GM12878 (cell line): ENCODE measurements around the gene LRRC23. TPM values are rescaled to one million over a fixed set of nuclear protein-coding genes. Genes with fewer than 3 reads are reported as not detected.
"Not testable (repeated sequence)": the region's sequence is repeated elsewhere in the genome, so short reads cannot be mapped to it uniquely, and the experiment has no call there.

Source experiments
- ATAC-seq: fragments of 200-7000 bp; cut with Tn5 transposase; 3 replicates; pipeline ENCODE4 v1.9.1; 2020; ENCODE audit warnings: mild to moderate bottlenecking, moderate library complexity
- BruUV-seq: library from RNA; stranded (reverse); fragments of 400-500 nt; replicated peaks from 2 replicates; lab custom pipeline; 2021; lab: Mats Ljungman, UMichigan
- CTCF ChIA-PET: fragments of 300-600 bp; sonication (Branson Sonifier 250); formaldehyde crosslinking; extraction: SDS; loops from one replicate; lab custom pipeline; 2021; ENCODE audit warnings: inconsistent platforms; lab: Yijun Ruan, JAX
- POLR2A ChIA-PET: fragments of 350-600 bp; formaldehyde crosslinking; extraction: SDS; loops from one replicate; lab custom pipeline; 2021; ENCODE audit warnings: inconsistent platforms; lab: Charles Lee
- RAD21 ChIA-PET: fragments of 300-600 bp; sonication (Branson Sonifier 250); formaldehyde crosslinking; loops from one replicate; lab custom pipeline; 2023; ENCODE audit warnings: antibody characterized with exemption; ENCODE audit not compliant: unreplicated experiment; lab: Charles Lee
- SMC1A ChIA-PET: fragments of 300-600 bp; sonication (Branson Sonifier 250); formaldehyde crosslinking; loops from one replicate; lab custom pipeline; 2023; ENCODE audit not compliant: unreplicated experiment, uncharacterized antibody; lab: Charles Lee
- DNase-seq: peaks from one replicate; pipeline ENCODE4 v3.0.0-alpha.2; 2011; ENCODE audit warnings: low read depth, low spot score
- FAIRE-seq: peaks from 3 replicates; lab custom pipeline; 2011; peaks lifted over from hg19 to GRCh38; lab: Jason Lieb, UNC
- H2AFZ ChIP-seq: 2 replicates; pipeline ENCODE4 v1.6.0; 2011; ENCODE audit warnings: low read depth, low read length, control low read depth; ENCODE audit not compliant: control insufficient read depth
- H3K27ac ChIP-seq: 2 replicates; pipeline ENCODE4 v1.5.1; 2011; ENCODE audit warnings: control low read depth; ENCODE audit not compliant: control insufficient read depth, insufficient read depth
- H3K27me3 ChIP-seq, 2 experiments: replicated peaks in 1 of 2; 2 replicates each; pipeline versions ENCODE4 v1.6.0 to v1.6.1; 2011; ENCODE audit warnings: low read length in 1 of 2; ENCODE audit not compliant: control insufficient read depth in 2 of 2, insufficient read depth in 2 of 2
- H3K36me3 ChIP-seq, 2 experiments: 2 replicates each; pipeline ENCODE4 v1.5.1; 2011; ENCODE audit warnings: low read length in 1 of 2; ENCODE audit not compliant: control insufficient read depth in 2 of 2, insufficient read depth in 2 of 2
- H3K4me1 ChIP-seq: 2 replicates; pipeline ENCODE4 v1.6.1; 2011; ENCODE audit warnings: mild to moderate bottlenecking, low read length, moderate library complexity, mixed read lengths; ENCODE audit not compliant: control insufficient read depth, insufficient read depth
- H3K4me2 ChIP-seq: 2 replicates; pipeline ENCODE4 v1.6.0; 2011; ENCODE audit warnings: control low read depth; ENCODE audit not compliant: control insufficient read depth, insufficient read depth
- H3K4me3 ChIP-seq: fragments of 200-600 bp; sonication (generic); 2 replicates; pipeline ENCODE4 v1.5.1; 2016
- H3K79me2 ChIP-seq: 2 replicates; pipeline ENCODE4 v1.6.0; 2011; ENCODE audit warnings: low read length; ENCODE audit not compliant: control insufficient read depth, insufficient read depth
- H3K9ac ChIP-seq: 2 replicates; pipeline ENCODE4 v1.8.0; 2011; ENCODE audit warnings: low read length, control low read depth, mixed read lengths; ENCODE audit not compliant: control insufficient read depth, insufficient read depth
- H3K9me3 ChIP-seq: replicated peaks from 3 replicates; pipeline ENCODE4 v1.5.1; 2011; ENCODE audit warnings: mild to moderate bottlenecking, low read length; ENCODE audit not compliant: control insufficient read depth, insufficient read depth
- H4K20me1 ChIP-seq: 2 replicates; pipeline ENCODE4 v1.6.0; 2011; ENCODE audit not compliant: control insufficient read depth, insufficient read depth
- ATF7 ChIP-seq: fragments of 450-650 bp; IDR thresholded peaks from 2 replicates; pipeline ENCODE4 v1.6.1; 2016; ENCODE audit warnings: low read depth, mild to moderate bottlenecking
- BACH1 ChIP-seq: fragments of 450-650 bp; IDR thresholded peaks from 2 replicates; pipeline ENCODE4 v1.6.1; 2017; ENCODE audit warnings: mild to moderate bottlenecking, borderline replicate concordance
- CEBPB ChIP-seq, 2 experiments: fragments of 150-350 bp in 1 of 2; IDR thresholded peaks; 2 replicates each; pipeline ENCODE4 v1.6.1; 2012 to 2014; ENCODE audit warnings: low read depth in 2 of 2, low read length in 2 of 2, borderline replicate concordance in 1 of 2, inconsistent platforms in 1 of 2
- EP300 ChIP-seq, 2 experiments: fragments of 150-350 bp in 1 of 2; IDR thresholded peaks; 2 replicates each; pipeline ENCODE4 v1.6.1; 2011 to 2012; ENCODE audit warnings: low read depth in 2 of 2, low read length in 2 of 2, borderline replicate concordance in 1 of 2, improper control_type of control experiment in 1 of 2, inconsistent platforms in 1 of 2; ENCODE audit not compliant: control insufficient read depth in 1 of 2
- HSF1 ChIP-seq: fragments of 150-350 bp; IDR thresholded peaks from 2 replicates; pipeline ENCODE4 v1.6.1; 2014; ENCODE audit warnings: mild to moderate bottlenecking, low read depth, low read length
- IKZF1 ChIP-seq: fragments of 450-650 bp; conservative IDR thresholded peaks from 2 replicates; pipeline ENCODE4 v1.6.1; 2017; ENCODE audit warnings: antibody characterized with exemption, mild to moderate bottlenecking
- KLF5 ChIP-seq: fragments of 450-650 bp; IDR thresholded peaks from 2 replicates; pipeline ENCODE4 v1.6.1; 2014; ENCODE audit warnings: mild to moderate bottlenecking; ENCODE audit not compliant: partially characterized antibody
- RAD21 ChIP-seq: IDR thresholded peaks from 2 replicates; pipeline ENCODE4 v1.6.1; 2011; ENCODE audit warnings: mild to moderate bottlenecking, low read depth, low read length, moderate library complexity; ENCODE audit not compliant: insufficient read depth
- RELA ChIP-seq: fragments of 450-650 bp; IDR thresholded peaks from 2 replicates; pipeline ENCODE4 v1.8.0; 2014; ENCODE audit warnings: borderline replicate concordance; ENCODE audit not compliant: partially characterized antibody
- SIX5 ChIP-seq: IDR thresholded peaks from 2 replicates; pipeline ENCODE4 v1.6.1; 2011; ENCODE audit warnings: mild to moderate bottlenecking, low read depth, low read length, moderate library complexity; ENCODE audit not compliant: severe bottlenecking
- ZNF24 ChIP-seq: fragments of 450-650 bp; IDR thresholded peaks from 2 replicates; pipeline ENCODE4 v1.6.1; 2017; ENCODE audit warnings: antibody characterized with exemption, mild to moderate bottlenecking
- WGBS: methylation state at CpG from one replicate; pipeline ENCODE4 v1.1.6; 2016; ENCODE audit warnings: low lambda C conversion rate; ENCODE audit not compliant: insufficient replicate concordance, insufficient coverage; ENCODE audit errors: missing lambda C conversion rate; 5-methylcytosine and 5-hydroxymethylcytosine counted together
- in situ Hi-C: fragments of 300-500 bp; cut with MboI; formaldehyde crosslinking; loops from 9 replicates; pipeline ENCODE4 v1.14.3; 2018; ENCODE audit warnings: mixed read lengths
- intact Hi-C: fragments of 100-400 bp; cut with micrococcal nuclease; formaldehyde crosslinking; loops from one replicate; pipeline ENCODE4 v1.14.2; 2022; ENCODE audit not compliant: unreplicated experiment
- polyA plus RNA-seq, 11 experiments: library from polyadenylated mRNA; depleted of rRNA in 4 of 11; unstranded in 6 of 11; stranded (reverse) in 5 of 11; fragments of >200 nt; fragmentation: Nextera tagmentation in 4 of 11; fragmentation: Illumina TruSeq in 1 of 11; extraction: Ambion mirVana in 4 of 11; extraction: Trizol in 1 of 11; gene quantifications; 1 replicate in 1 of 11; 2 replicates in 10 of 11; pipeline versions ENCODE4 v1.2.1 to v1.2.3, GENCODE V29; 2011 to 2016; ENCODE audit warnings: inconsistent platforms in 2 of 11, missing spikeins in 2 of 11, low read depth in 1 of 11
- total RNA-seq, 4 experiments: library from RNA; depleted of rRNA in 3 of 4; stranded (reverse); fragments of >200 nt in 3 of 4; fragmentation: Illumina TruSeq in 1 of 4; extraction: Trizol in 1 of 4; gene quantifications; 2 replicates each; pipeline versions ENCODE4 v1.2.1 to v1.2.3, GENCODE V29; 2013 to 2021

LRRC23 gene
- total and polyA plus RNA-seq, 10 of the 15 experiments (the other 5 are each of a cell fraction or from before 2014, with no cell fraction given), result 1.4 to 6.9 (median 3.4) TPM

- in situ Hi-C loops, result no loop called here
- H3K4me2 ChIP-seq, result no peak overlapping the region
- H3K36me3 ChIP-seq, result peaks cover 28 to 33% of the 10 kb centered on the region in 2 experiments
- peaks cover 6% of the 10 kb centered on the region for H3K4me1 ChIP-seq
- intact Hi-C loops, result no loop called here
- H3K4me3 ChIP-seq, result no peak overlapping the region
- 98% methylated on average over 16 of the region's 16 CpGs for WGBS
- ChIA-PET POLR2A (interaction anchor here (1.0 kb wide), 1 partner anchor 10 kb away, joined by 5 read pairs; the partner anchor contains the start of gene SPSB2), SMC1A (no interaction called here), RAD21 (no interaction called here), CTCF (interaction anchor here (1.7 kb wide), 1 partner anchor 9 kb away, joined by 4 read pairs; the partner anchor contains the start of gene SPSB2)
- no peaks in the 10 kb centered on the region for H3K27me3 ChIP-seq
- H4K20me1 ChIP-seq, result peaks cover 1% of the 10 kb centered on the region; the same call in 1 of the 2 replicates
- BruUV-seq, result no TSS peak
- TF ChIP-seq RAD21 (no peak), EP300 (IDR thresholded peaks at IDR 0.05; ENCODE audit: borderline replicate concordance in 1 of 2, control insufficient read depth in 1 of 2, low read depth in 2 of 2, low read length in 2 of 2) (no peak), ATF7 (no peak), KLF5 (no peak), BACH1 (no peak), RELA (no peak), ZNF24 (no peak), SIX5 (no peak), IKZF1 (no peak), CEBPB (IDR thresholded peaks at IDR 0.05; ENCODE audit: borderline replicate concordance in 1 of 2, low read depth in 2 of 2, low read length in 2 of 2) (no peak), HSF1 (no peak)
- ATAC-seq (no peak), DNase-seq (no peak), FAIRE-seq (no peak)
- peaks cover 20% of the 10 kb centered on the region for H3K79me2 ChIP-seq
- H3K9ac ChIP-seq, result no peak overlapping the region
- no peak overlapping the region for H2AFZ ChIP-seq
- H3K9me3 ChIP-seq, result no peaks in the 10 kb centered on the region
- no peak overlapping the region for H3K27ac ChIP-seq
These were observed 40.9 kb upstream of the LRRC23 start for GRCh38 chr12:6863586-6864321.

- H3K9me3 ChIP-seq, intact Hi-C loops, ATAC-seq, H2AFZ ChIP-seq, DNase-seq, H3K4me3 ChIP-seq, in situ Hi-C loops, FAIRE-seq, H3K27me3 ChIP-seq, H3K9ac ChIP-seq, BruUV-seq, H3K4me2 ChIP-seq, H3K27ac ChIP-seq: not testable (repeated sequence)
- H3K79me2 ChIP-seq, result peaks cover 32% of the 10 kb centered on the region
- POLR2A ChIA-PET, result interaction anchor here (0.5 to 5.7 kb wide), 3 partner anchors 13 to 423 kb away, joined by 3 to 84 read pairs (median 5); partner anchors contain the start of genes CDCA3 and USP5
- RAD21 ChIA-PET, result interaction anchor here (5.6 kb wide), 1 partner anchor 12 kb away, joined by 42 read pairs; the partner anchor contains the start of genes CDCA3 and USP5
- CTCF ChIA-PET, result interaction anchor here (0.6 to 9.5 kb wide), 4 partner anchors 14 to 73 kb away, joined by 3 to 173 read pairs (median 4); partner anchors contain the start of genes CDCA3 and USP5
- H3K4me1 ChIP-seq, result peaks cover 17% of the 10 kb centered on the region
- H4K20me1 ChIP-seq, result peaks cover 13% of the 10 kb centered on the region
- H3K36me3 ChIP-seq, result peaks cover 27 to 34% of the 10 kb centered on the region in 2 experiments
- SMC1A ChIA-PET, result interaction anchor here (5.3 kb wide), 1 partner anchor 12 kb away, joined by 42 read pairs; the partner anchor contains the start of genes CDCA3 and USP5
- WGBS, result 97% methylated on average over 5 of the region's 5 CpGs
These were observed 39.3 kb upstream of the LRRC23 start for GRCh38 chr12:6865307-6865706.
